ENCODE measurements around the gene ANKS1B.
"Not testable (repeated sequence)": the region's sequence is repeated elsewhere in the genome, so short reads cannot be mapped to it uniquely, and the experiment has no call there.

The ANKS1B gene

GRCh38 chr12:99859126-99859525, 125.6 kb downstream of the ANKS1B start:
- DNase-seq: no peak

DNA sequence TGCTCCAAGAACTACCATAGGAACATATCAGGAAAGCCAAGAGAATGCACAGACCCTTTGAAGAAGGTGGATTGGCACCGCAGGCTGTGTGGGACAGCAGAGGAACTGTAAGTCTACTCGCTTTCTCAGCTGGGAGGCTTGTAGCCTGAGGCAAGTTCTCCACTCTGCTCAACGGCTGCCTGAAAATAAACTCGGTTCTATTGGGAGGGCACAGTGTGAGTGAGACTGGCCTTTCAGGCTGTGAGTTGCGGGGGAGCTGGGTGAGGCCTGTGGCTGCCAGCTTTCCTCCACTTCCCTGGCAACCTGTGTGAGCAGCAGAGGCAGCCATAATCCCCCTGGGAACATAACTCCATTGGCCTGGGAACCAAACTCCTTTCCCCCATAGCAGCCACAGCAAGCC, 132.1 kb downstream of the ANKS1B start:
- DNase-seq: no peak

DNA sequence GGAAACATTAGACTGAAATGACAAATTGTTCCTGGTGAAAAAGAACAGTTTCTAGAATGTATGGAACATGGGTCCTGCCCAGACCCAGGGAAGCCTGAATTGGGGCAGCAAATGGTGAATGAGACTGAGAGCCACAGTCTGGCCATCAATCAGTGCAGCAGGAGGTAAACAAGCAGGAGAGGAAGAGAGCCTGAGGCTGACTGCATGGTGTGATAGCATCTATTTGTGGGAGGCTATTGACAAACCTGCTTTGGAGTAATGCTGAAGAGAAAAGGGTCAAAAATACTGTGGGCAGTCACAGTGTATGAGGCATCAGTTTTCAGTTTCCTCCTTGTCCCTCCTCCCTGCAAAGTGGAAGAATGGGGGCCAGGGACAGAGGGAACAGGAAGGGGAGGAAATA, 136.8 kb downstream of the ANKS1B start:
- DNase-seq: no peak

DNA sequence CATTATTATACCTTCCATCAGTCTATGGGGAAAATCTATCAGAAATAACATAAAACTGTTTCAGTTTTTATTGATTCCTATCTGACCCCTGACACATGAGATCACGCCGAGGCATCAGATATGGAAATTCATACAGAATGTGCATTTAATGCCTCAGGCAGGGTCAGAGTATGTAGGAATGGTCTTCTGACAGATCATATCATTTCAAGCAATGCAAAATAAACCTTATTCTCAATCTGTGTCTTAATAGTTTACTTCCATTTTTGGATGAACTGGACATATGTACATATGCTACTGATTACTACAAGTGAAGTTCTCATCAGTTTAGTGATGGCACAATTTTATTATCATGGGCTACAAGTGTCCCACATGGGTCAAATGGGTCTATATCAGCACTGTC, 150.0 kb downstream of the ANKS1B start:
- DNase-seq: no peak

GRCh38 chr12:99833397-99833796, 151.3 kb downstream of the ANKS1B start:
- DNase-seq: no peak

- DNase-seq: no peak
Measured at GRCh38 chr12:99824900-99825542, 159.7 kb downstream of the ANKS1B start.

GRCh38 chr12:99822273-99822672, 162.5 kb downstream of the ANKS1B start:
- DNase-seq: no peak

DNA sequence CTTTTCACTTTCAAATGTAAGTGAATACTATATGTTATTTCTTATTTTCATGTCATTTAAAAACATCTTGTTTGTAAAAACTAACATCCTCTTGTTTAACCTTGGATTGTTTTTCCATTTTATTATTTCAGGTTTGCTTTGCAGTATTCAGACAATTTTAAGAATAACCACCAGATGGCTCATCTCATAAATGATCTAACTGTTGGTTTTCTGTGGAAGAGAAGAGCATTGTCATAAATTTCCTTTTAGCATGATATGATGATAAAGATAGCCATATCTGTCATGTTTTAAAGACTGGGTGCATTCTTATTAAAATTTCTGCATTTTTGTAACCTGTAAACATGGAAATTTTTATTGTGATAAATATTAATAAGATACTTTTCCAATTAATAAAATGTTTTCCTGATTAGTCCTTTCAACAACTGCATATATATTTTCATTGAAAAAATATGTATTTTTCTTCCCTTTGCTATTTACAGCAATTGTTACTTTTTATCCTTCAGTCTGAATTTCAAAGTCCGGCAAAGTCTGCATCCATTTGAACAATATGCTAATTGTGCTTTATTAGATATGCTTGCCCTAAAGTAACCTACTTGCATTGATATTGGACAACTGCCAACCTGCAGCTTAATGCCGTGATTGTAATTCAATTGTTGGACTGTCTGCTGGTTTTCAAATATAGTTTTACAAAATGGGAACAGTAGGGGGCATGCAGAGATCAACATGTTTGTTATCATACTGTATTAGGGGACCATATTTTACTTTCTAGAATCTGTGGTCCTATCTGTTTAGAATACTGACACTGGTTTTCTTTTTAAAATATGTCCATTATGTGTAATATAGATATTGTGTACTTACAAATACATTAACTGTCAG, 173.8 kb downstream of the ANKS1B start:
- DNase-seq: no peak

- DNase-seq: no peak
Measured at GRCh38 chr12:99809909-99810308, 174.8 kb downstream of the ANKS1B start.

- no peak for DNase-seq
Measured at GRCh38 chr12:99806304-99806703, 178.4 kb downstream of the ANKS1B start.

DNA sequence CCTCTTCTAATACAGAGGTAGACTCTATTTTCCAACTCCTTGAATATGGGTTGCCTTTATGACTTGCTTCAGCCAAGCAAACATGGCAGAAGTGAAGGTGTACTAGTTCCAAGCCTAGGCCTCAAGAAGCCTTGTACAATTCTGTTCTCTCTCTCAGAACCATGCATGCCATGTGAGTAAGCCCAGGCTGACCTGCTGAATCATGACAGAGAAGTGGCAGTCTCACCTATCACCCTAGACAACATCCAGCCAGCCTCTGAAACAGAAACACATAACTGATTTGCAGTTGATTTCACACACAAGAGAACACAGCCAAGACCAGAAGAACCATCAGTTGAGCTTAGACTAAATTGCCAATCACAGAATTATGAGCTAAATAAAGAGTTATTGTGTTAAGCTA, 180.0 kb downstream of the ANKS1B start:
- no peak for DNase-seq

DNA sequence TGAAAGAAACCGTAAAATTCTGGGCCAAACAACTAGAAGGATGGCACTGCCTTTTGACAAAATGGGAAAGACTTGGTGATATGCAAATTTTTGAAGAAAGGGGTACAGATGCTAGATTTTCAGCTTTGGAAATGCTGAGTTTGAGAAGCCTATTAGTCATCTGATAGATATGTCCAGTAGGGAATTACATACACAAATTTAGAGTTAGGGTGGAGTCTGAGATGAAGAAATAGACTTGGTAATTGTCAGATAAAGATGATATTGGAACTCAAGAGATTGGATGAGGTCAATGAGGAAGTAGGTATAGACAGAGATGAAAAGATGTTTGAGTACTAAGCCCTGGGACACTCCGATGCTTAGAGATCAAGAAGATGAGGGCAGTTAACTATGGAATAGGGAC, 184.1 kb downstream of the ANKS1B start:
- no peak for DNase-seq

DNA sequence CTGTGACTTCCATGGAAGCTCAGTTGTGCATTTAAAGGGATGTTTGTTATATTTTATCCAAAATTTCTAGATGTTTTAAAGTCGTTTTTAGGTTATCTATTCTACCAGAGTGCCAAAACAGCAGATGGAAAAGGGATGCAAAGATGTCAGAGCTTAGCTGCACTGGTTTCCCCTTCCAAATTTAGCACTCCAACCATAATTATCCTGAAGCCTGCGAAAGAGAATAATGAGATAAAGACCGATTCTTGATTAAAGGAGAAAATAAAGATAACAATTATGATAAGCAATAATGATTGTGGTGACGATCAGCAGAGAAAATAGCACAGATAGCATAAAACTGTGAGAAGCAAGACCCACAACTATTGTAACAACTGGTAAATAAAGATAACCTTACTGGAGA, 186.8 kb downstream of the ANKS1B start:
- not testable (repeated sequence) for DNase-seq

- DNase-seq: no peak
Measured at GRCh38 chr12:99783421-99783820, 201.3 kb downstream of the ANKS1B start.

DNA sequence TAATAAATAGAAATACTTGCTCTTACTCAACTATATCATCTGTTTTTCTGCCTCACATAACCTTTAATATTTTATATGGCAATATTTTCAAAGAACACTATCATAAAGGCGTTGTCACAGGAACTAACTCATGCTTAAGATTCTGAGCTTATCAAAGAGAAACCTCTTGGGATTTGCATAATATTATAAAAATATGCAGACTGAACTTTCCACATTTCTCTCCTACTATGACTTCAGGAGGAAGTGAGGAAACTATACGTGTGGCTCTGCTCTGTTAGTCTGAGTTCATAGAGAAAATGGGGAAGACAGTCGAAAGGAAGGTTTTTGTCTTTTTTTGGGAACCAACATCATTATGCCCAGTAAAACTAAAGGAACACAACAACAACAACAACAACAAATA, 212.5 kb downstream of the ANKS1B start:
- DNase-seq: no peak

DNA sequence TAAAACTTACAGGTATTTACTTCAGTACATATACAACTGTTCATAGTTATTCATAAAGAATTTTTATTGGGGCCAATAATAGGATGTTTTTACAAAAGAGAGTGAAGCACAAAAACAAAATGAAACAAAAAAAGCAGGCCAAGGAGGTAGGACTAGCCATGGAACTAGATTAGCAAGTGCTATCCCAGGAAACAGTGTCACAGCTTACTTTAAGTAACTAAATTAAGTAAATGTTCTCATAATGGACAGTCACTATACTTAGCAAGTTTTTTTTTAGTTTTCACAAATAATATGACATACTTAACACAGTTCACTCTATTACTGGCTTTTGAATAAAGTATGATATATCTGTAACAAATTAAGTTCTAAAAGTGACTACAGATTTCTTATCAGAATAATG, 213.1 kb downstream of the ANKS1B start:
- no peak for DNase-seq

DNA sequence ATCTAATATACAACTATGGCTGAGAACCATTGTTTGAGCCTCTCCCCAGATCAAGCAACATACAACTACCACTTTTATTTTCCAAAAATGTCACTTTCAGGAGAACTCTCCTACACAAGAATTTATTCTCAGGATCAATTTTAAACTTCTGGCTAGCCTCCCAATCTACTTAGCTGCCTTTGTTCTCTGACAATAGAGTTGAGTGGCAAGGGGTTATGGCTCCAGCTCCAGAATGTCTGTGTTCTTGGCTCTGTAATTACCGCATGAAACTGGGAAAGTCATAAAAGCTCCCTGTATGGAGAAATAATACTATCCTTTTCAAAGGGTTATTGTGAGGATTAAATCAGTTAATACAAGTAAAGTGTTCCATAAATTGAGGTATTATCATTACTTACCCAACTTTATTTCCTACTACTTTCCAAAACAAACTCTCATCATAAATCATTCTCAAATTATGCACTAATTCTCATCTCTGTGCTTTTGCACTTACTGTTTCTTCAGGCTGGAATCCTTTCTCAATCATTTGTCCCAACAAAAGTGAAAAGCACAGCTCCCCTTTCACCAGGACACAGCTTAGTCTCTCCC, 215.2 kb downstream of the ANKS1B start:
- no peak for DNase-seq

GRCh38 chr12:99768758-99769157, 216.0 kb downstream of the ANKS1B start:
- no peak for DNase-seq

- no peak for DNase-seq
Measured at GRCh38 chr12:99767809-99768208, 216.9 kb downstream of the ANKS1B start.

- DNase-seq: no peak
Measured at GRCh38 chr12:99766408-99766807, 218.3 kb downstream of the ANKS1B start.

- DNase-seq: no peak
Measured at GRCh38 chr12:99765469-99766114, 219.1 kb downstream of the ANKS1B start.

- DNase-seq: no peak
Measured at GRCh38 chr12:99759444-99759843, 225.3 kb downstream of the ANKS1B start.

GRCh38 chr12:99758997-99759396, 225.7 kb downstream of the ANKS1B start:
- DNase-seq: no peak

DNA sequence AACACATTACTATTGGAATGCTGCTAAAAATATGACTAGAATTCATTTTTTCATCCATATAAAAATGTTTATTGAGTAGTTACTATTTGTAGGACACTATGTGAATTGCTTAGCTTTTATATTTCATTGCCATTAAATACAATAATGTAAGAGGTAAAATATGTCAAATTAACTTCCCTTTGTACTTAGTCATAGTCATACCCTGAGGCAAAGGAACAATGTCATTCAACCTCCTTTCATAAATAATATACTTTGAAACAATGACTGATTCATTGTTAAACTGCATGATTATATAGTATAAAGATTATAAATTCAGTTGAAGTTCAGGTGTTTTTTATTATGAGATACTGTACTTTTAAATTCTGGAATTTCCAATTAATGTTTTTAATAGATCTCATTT, 232.0 kb downstream of the ANKS1B start:
- DNase-seq: no peak

Data from SIG-M5 (cell line).